ENCODE measurements around the gene ARHGEF6. TPM values are rescaled to one million over a fixed set of nuclear protein-coding genes. Genes with fewer than 3 reads are reported as not detected.

ARHGEF6 gene
- polyA plus RNA-seq, 1 donor from 2014 or later: 1.8 TPM

- Histone ChIP-seq H3F3A (ENCODE audit: insufficient read depth, low read length, poor library complexity, severe bottlenecking) (no peaks in the 10 kb centered on the region), H3K4me2 (ENCODE audit: low read length) (no peak overlapping the region), H3K27ac (ENCODE audit: low read length) (no peak overlapping the region), H3K36me3 (ENCODE audit: insufficient read depth, low read length) (no peaks in the 10 kb centered on the region), H3K27me3 (ENCODE audit: insufficient read depth, low read depth, low read length) (no peaks in the 10 kb centered on the region), H4K20me1 (ENCODE audit: insufficient read depth) (no peaks in the 10 kb centered on the region), H3K79me2 (replicated peaks; ENCODE audit: insufficient read depth, low read length) (no peaks in the 10 kb centered on the region), H3K4me3 (ENCODE audit: low read length) (no peak overlapping the region), H3K9me3 (ENCODE audit: low read length) (no peaks in the 10 kb centered on the region), H2AFZ (ENCODE audit: low read depth, low read length) (no peak overlapping the region), H3K9me2 (ENCODE audit: insufficient read depth, low read length) (no peaks in the 10 kb centered on the region), H3K9ac (ENCODE audit: low read length) (no peak overlapping the region)
- TF ChIP-seq TAF1 (IDR thresholded peaks at IDR 0.05; ENCODE audit: low read depth) (no peak), REST (IDR thresholded peaks at IDR 0.05; ENCODE audit: borderline replicate concordance) (no peak)
These were observed 137.5 kb downstream of the ARHGEF6 start for GRCh38 chrX:136643243-136643642.

GRCh38 chrX:136639506-136640176 lies 141.1 kb downstream of the ARHGEF6 start:
- Histone ChIP-seq H3K9ac (ENCODE audit: low read length) (no peak overlapping the region), H3K4me2 (ENCODE audit: low read length) (no peak overlapping the region)

More at GRCh38 chrX:136639506-136640176, 141.1 kb downstream of the ARHGEF6 start:
- Histone ChIP-seq H3K36me3 (ENCODE audit: insufficient read depth, low read length) (no peaks in the 10 kb centered on the region), H3K27ac (ENCODE audit: low read length) (no peak overlapping the region), H3K4me3 (ENCODE audit: low read length) (no peak overlapping the region), H3K9me2 (ENCODE audit: insufficient read depth, low read length) (no peaks in the 10 kb centered on the region), H3K79me2 (replicated peaks; ENCODE audit: insufficient read depth, low read length) (no peaks in the 10 kb centered on the region), H4K20me1 (ENCODE audit: insufficient read depth) (no peaks in the 10 kb centered on the region), H3K27me3 (ENCODE audit: insufficient read depth, low read depth, low read length) (no peaks in the 10 kb centered on the region), H3K9me3 (ENCODE audit: low read length) (no peaks in the 10 kb centered on the region), H2AFZ (ENCODE audit: low read depth, low read length) (no peak overlapping the region), H3F3A (ENCODE audit: insufficient read depth, low read length, poor library complexity, severe bottlenecking) (no peaks in the 10 kb centered on the region)
- no peak for TF ChIP-seq POLR2AphosphoS5 (IDR thresholded peaks at IDR 0.05)
- TF ChIP-seq EZH2 (IDR thresholded peaks at IDR 0.05; ENCODE audit: borderline replicate concordance, insufficient read depth, low read length, poor library complexity, severe bottlenecking): no peak
- TF ChIP-seq SMC3 (conservative IDR thresholded peaks at IDR 0.05; ENCODE audit: poor library complexity): no peak
- TF ChIP-seq REST (IDR thresholded peaks at IDR 0.05; ENCODE audit: borderline replicate concordance): no peak
- TF ChIP-seq CTCF (IDR thresholded peaks at IDR 0.05; ENCODE audit: poor library complexity, severe bottlenecking): no peak
- TF ChIP-seq EP300 (conservative IDR thresholded peaks at IDR 0.05; ENCODE audit: poor library complexity, severe bottlenecking): no peak
- no peak for TF ChIP-seq MXI1 (conservative IDR thresholded peaks at IDR 0.05; ENCODE audit: poor library complexity, severe bottlenecking)
- no peak for TF ChIP-seq TAF1 (IDR thresholded peaks at IDR 0.05; ENCODE audit: low read depth)
- TF ChIP-seq RAD21 (conservative IDR thresholded peaks at IDR 0.05): no peak
